Measurements from ENCODE around the gene ARHGEF28.

The ARHGEF28 gene

DNA sequence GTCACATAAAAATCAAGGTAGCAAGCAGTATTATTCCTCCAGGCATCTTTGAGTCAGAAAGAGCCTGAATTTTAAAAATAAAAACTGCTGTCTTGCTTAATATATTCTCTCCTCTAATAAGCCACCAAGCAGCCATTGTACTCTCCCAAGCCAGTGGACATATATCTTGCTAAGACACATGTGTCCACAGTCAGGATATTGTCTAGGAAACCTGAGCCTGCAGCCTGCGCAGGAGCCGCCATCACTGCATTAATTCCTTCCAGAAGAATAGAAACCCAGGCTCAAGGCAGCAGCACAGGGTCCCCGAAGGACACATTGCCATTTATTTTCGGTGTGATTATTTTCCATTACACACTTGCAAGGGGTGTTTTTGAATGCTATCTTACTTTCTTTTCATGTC is 345.3 kb downstream of the ARHGEF28 start:
- DNase-seq: no peak

DNA sequence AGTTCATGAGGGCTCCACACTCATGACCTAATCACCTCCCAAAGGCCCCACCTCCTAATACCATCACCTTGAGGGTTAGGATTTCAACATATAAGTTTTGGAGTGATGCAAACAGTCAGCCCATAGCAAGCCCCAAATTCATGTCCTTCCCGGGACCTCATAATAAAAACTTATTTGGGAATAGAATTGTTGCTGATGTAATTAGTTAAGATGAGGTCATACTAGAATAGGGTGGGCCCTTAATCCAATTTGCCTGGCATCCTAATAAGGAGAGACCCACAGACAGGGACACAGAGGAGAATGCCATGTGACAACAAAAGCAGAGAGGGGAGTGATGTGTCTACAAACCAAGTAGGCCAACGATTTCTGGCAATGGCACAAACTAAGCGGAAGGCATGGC is 347.1 kb downstream of the ARHGEF28 start:
- DNase-seq: no peak

DNA sequence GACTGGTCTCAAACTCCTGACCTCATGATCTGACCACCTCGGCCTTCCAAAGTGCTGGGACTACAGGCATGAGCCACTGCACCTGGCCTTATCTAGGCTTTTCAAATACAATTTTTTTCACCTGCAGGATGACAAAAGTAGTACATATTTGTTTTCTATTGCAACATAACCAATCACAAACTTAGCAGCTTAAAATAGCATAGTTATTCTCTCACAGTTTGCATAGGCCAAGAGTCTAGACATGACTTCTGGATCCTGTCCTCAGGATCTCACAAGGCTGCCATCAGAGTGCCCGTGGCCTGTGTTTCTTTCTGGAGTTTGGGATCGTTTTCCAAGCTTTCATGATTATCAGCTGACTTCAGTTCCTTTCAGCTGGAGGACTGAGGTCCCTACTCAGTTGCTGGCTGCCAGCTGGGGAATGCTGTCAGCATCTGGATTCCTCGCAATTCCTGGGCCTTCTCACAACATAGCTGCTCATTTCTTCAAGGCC is 348.9 kb downstream of the ARHGEF28 start:
- no peak for DNase-seq

DNA sequence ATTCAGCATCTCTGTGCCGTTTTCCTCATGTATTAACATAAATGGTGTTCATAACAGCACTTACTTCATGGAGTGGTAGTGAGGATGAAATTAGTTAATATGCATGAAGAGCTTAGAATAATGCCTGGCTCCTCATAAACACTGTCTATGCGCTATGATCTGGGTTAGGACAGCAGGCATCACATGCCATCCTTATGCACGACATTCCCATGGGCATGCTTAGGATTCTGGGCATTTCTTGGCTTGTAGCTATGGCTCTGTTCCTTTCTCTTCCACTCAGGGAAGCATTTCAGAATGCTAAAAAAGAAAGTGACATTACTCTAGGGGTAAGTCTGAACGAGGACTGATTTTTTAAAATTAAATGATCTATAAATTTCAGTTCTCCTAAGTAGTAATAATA is 349.8 kb downstream of the ARHGEF28 start:
- no peak for DNase-seq

DNA sequence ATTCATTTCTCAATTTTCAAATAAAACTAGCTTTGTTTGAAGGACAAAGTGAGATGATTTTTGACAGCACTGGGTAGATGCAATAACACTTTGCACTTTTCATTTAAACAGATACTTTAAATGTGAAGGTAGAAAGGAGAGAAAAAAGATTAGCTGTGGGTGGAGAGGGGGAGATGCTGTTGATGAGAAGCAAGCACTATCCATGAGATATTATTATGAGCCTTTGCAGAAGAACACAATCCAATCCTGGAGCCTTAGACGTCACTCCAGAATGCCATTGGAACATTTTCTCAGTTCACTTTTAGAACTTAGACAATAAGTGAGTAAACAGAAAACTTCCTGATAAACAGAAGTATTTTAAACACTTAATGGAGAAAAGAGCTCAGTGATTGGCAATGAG is 351.1 kb downstream of the ARHGEF28 start:
- DNase-seq: no peak

DNA sequence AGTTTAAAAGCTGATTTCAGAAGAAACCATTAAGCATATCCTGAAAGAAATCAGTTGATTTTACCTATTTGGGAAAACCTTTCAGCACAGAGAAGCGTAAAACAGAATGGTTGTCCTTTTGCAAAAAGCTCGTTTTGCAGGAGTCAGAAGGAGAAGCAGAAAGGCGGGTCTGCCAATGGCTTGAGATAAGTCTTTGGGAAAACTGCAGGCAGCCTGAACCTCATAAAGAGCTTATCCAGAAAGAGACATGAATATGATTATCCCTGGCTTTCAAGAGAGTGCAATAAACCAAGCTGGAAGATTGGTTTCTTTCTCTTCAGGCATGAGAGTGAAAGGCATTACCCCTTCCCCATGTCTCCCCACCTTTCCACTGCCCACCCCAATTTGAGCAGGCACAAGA is 353.3 kb downstream of the ARHGEF28 start:
- no peak for DNase-seq

DNA sequence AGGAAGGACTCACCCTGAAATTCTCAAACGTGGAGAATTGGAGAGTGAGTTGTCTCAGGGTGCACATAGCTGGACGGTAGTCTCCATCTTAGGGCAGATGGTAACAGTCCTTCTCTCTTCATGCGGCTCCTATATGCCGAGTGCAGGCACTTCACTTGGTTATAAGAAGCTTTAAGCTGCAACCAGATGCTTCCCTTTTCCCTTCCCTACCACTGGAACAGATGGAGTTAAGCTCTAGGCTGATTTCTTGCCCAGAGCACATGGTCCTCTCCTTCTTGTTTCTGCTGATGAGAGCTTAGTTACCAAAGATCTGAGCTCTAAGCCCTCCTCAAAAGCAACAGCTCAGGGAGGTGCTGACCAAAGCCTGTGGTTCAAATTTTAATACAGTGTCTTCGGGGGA is 355.7 kb downstream of the ARHGEF28 start:
- DNase-seq: no peak

DNA sequence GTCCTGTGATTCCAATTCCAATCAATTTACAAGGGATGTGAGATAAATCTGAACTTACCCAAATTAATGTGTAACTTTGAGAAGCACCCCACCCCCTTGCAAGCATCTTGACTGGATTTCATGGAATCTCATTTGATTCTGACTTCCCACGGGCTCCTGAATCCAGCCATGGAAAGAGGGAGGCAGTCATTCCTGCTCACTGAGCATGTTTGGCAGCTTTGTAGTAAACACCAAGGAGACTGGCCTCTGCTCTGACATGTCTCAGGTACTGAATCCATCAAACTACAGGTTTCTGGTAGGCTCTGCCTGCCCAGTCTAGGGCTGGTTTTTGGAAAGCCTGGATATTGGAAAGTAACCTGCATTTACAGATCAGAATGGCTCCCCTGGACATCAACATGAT is 357.6 kb downstream of the ARHGEF28 start:
- DNase-seq: no peak

DNA sequence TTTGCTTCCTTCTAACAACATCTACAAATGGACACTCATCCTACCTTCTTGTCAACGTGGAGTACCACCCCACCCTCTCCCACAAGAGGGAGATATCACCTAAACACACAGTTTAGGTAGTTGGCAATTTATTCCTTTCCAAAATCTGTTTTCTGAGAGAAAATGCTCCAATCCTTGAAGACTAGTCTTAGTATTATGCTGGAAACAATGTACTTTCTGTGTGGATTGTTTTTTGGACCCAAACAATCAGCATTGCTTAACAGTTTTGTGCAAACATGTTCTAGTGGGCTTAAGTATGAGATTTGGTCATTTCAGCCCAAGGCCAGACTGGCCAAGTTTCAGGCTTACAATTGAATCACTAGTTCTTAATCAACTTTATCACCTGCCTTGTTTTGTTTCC is 359.1 kb downstream of the ARHGEF28 start:
- DNase-seq: no peak

DNA sequence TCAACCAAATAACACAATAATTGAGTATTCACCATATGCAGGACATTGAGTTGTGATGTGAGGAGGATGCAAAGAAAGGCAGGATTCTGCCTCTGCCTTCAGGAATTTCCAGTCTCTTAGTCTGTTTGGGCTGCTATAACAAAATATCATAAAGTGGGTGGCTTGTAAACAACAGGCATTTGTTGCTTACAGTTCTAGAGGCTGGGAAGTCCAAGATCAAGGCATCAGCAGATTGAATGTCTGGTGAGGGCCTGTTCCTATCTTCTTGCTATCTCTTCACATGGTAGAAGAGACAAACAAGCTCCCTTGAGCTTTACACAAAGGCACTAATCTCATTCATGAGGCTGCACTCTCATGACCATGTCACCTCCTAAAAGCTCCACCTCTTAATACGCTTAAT is 360.7 kb downstream of the ARHGEF28 start:
- no peak for DNase-seq

DNA sequence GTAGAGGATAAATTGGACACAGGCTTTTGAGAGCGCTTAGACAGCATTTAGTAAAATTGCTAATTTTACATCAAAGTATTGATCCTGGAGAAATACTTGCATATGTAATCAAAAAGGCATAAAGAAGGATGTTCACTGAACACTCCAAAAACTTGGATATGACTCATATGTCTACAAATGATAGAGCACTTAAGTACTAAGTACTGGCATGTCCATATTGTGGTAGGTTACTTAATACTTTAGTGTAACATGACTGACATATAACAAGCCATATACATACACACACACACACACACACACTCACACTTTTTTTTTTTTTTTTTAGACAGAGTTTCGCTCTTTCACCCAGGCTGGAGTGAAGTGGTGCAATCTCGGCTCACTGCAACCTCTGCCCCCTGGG is 361.9 kb downstream of the ARHGEF28 start:
- DNase-seq: no peak

DNA sequence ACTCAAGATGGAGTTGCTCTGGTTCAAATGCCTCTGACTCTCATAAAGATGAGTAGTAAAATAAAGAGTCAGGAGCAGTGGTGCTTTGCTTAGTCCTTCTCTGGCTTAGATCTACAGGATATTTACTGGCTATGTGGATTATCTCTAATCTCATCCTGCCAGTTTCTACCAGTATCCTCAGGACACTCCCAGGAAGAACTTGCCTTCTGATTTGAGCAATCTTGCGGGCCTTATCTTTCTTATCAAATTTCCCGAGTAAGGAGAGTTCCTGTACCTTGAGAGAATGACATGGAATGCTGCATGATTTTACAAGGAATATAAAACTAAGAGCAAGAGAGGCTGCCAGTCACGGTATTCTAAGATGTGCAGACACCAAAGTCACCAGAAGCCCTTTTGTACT is 364.0 kb downstream of the ARHGEF28 start:
- DNase-seq: no peak

All from amniotic stem cell (primary cell).